C1 segment of cervical spinal cord (tissue), 14 donors: ENCODE results near the gene GPR107.

Experiments used
- DNase-seq, 14 donors: peaks; one replicate each; lab custom pipeline; 2025; lab: John Stamatoyannopoulos, UW

The GPR107 gene

GRCh38 chr9:130132746-130133145 lies 79.0 kb downstream of the GPR107 start:
- no peak for DNase-seq

- peak in 1 of 14 donors; percentile 39 for DNase-seq
Observed at GRCh38 chr9:130137081-130137640, 83.5 kb downstream of the GPR107 start.

GRCh38 chr9:130137641-130138081 lies 84.0 kb downstream of the GPR107 start:
- DNase-seq = peak in 1 of 14 donors; percentile 39

- peak in 2 of 14 donors; percentile 9 to 34 for DNase-seq
Observed at GRCh38 chr9:130138171-130138653, 84.5 kb downstream of the GPR107 start.

- DNase-seq = peak in 4 of 14 donors; percentile 16 to 27 (median 25)
Observed at GRCh38 chr9:130138791-130139190, 85.1 kb downstream of the GPR107 start.

GRCh38 chr9:130139251-130139650 lies 85.5 kb downstream of the GPR107 start:
- no peak for DNase-seq

GRCh38 chr9:130140706-130141105 lies 87.0 kb downstream of the GPR107 start:
- DNase-seq = no peak

GRCh38 chr9:130142056-130142455 lies 88.3 kb downstream of the GPR107 start:
- no peak for DNase-seq

GRCh38 chr9:130142641-130143040 lies 88.9 kb downstream of the GPR107 start:
- no peak for DNase-seq

GRCh38 chr9:130143279-130143893 lies 89.7 kb downstream of the GPR107 start:
- DNase-seq = no peak

- no peak for DNase-seq
Observed at GRCh38 chr9:130143958-130144366, 90.3 kb downstream of the GPR107 start.

- no peak for DNase-seq
Observed at GRCh38 chr9:130144703-130145102, 91.0 kb downstream of the GPR107 start.

GRCh38 chr9:130145658-130146057 lies 92.0 kb downstream of the GPR107 start:
- DNase-seq = no peak

- no peak for DNase-seq
Observed at GRCh38 chr9:130147198-130147597, 93.5 kb downstream of the GPR107 start.

GRCh38 chr9:130147910-130148309 lies 94.2 kb downstream of the GPR107 start:
- DNase-seq = no peak

GRCh38 chr9:130149031-130149430 lies 95.3 kb downstream of the GPR107 start:
- no peak for DNase-seq

- DNase-seq = no peak
Observed at GRCh38 chr9:130149654-130150286, 96.1 kb downstream of the GPR107 start.

GRCh38 chr9:130150779-130151382 lies 97.2 kb downstream of the GPR107 start:
- DNase-seq = no peak

GRCh38 chr9:130154816-130155215 lies 101.1 kb downstream of the GPR107 start:
- DNase-seq = no peak

- no peak for DNase-seq
Observed at GRCh38 chr9:130155647-130156046, 101.9 kb downstream of the GPR107 start.

- peak in 1 of 14 donors; percentile 75 for DNase-seq
Observed at GRCh38 chr9:130156672-130157071, 103.0 kb downstream of the GPR107 start.

GRCh38 chr9:130157079-130157478 lies 103.4 kb downstream of the GPR107 start:
- DNase-seq = no peak
